IMR-90 (cell line): Measurements from ENCODE around the gene GALNT4. TPM values are rescaled to one million over a fixed set of nuclear protein-coding genes. Genes with fewer than 3 reads are reported as not detected.

ENCODE experiments used
- ATAC-seq: fragments of 200-7000 bp; cut with Tn5 transposase; 2 replicates; pipeline ENCODE4 v1.9.1; 2020; ENCODE audit warnings: low read depth, mild to moderate bottlenecking, moderate library complexity
- BruUV-seq: library from RNA; stranded (reverse); fragments of 400-500 nt; replicated peaks from 2 replicates; lab custom pipeline; 2021; lab: Mats Ljungman, UMichigan
- CTCF ChIA-PET: fragments of 300-600 bp; formaldehyde crosslinking; extraction: SDS; loops from one replicate; lab custom pipeline; 2021; ENCODE audit warnings: antibody characterized with exemption; lab: Yijun Ruan, JAX
- POLR2A ChIA-PET: fragments of 300-600 bp; sonication (Branson Sonifier 250); formaldehyde crosslinking; loops from one replicate; lab custom pipeline; 2022; ENCODE audit warnings: antibody characterized with exemption; ENCODE audit not compliant: unreplicated experiment; lab: Charles Lee
- DNase-seq: peaks from one replicate; pipeline ENCODE4 v3.0.0; 2013
- H2AFZ ChIP-seq: replicated peaks from 2 replicates; pipeline ENCODE3; 2013; ENCODE audit warnings: low read length, mild to moderate bottlenecking; ENCODE audit not compliant: poor library complexity
- H2AK5ac ChIP-seq: 2 replicates; pipeline ENCODE4 v1.6.1; 2013; ENCODE audit warnings: low read depth, low read length, inconsistent platforms
- H2AK9ac ChIP-seq: replicated peaks from 2 replicates; pipeline ENCODE3; 2013; ENCODE audit warnings: mild to moderate bottlenecking, low read depth, low read length, moderate library complexity; ENCODE audit not compliant: poor library complexity
- H2BK120ac ChIP-seq: 2 replicates; pipeline ENCODE4 v1.6.1; 2013; ENCODE audit warnings: low read depth, low read length, inconsistent platforms
- H2BK15ac ChIP-seq: 3 replicates; pipeline ENCODE4 v1.6.1; 2013; ENCODE audit warnings: low read depth, low read length, inconsistent platforms
- H2BK20ac ChIP-seq: 2 replicates; pipeline ENCODE4 v1.6.1; 2013; ENCODE audit warnings: low read depth, mild to moderate bottlenecking, inconsistent platforms, low read length, moderate library complexity
- H2BK5ac ChIP-seq: 2 replicates; pipeline ENCODE4 v1.6.1; 2013; ENCODE audit warnings: mild to moderate bottlenecking, low read depth, low read length, inconsistent platforms; ENCODE audit not compliant: poor library complexity, severe bottlenecking
- H3K14ac ChIP-seq: replicated peaks from 2 replicates; pipeline ENCODE4 v1.6.1; 2013; ENCODE audit warnings: low read depth, low read length, inconsistent platforms
- H3K18ac ChIP-seq: 2 replicates; pipeline ENCODE4 v1.6.1; 2013; ENCODE audit warnings: low read depth, low read length, control low read depth
- H3K23ac ChIP-seq: 2 replicates; pipeline ENCODE4 v1.6.1; 2013; ENCODE audit warnings: low read depth, low read length, inconsistent platforms
- H3K27ac ChIP-seq: 2 replicates; pipeline ENCODE4 v1.5.1; 2013; ENCODE audit warnings: mild to moderate bottlenecking, control low read depth, low read length; ENCODE audit not compliant: insufficient read depth
- H3K27me3 ChIP-seq: 2 replicates; pipeline ENCODE4 v1.6.1; 2013; ENCODE audit warnings: low read length; ENCODE audit not compliant: control insufficient read depth, insufficient read depth
- H3K36me3 ChIP-seq: 2 replicates; pipeline ENCODE4 v1.6.1; 2013; ENCODE audit warnings: low read length, mixed read lengths; ENCODE audit not compliant: control insufficient read depth, insufficient read depth
- H3K4ac ChIP-seq: 2 replicates; pipeline ENCODE4 v1.6.1; 2013; ENCODE audit warnings: low read depth, low read length, inconsistent platforms
- H3K4me1 ChIP-seq: 2 replicates; pipeline ENCODE4 v1.6.1; 2013; ENCODE audit warnings: low read length, mixed read lengths; ENCODE audit not compliant: control insufficient read depth, insufficient read depth
- H3K4me2 ChIP-seq: 2 replicates; pipeline ENCODE4 v1.6.1; 2013; ENCODE audit warnings: low read depth, mild to moderate bottlenecking, control low read depth, low read length, moderate library complexity
- H3K4me3 ChIP-seq: 2 replicates; pipeline ENCODE4 v1.5.1; 2013; ENCODE audit warnings: low read depth, mild to moderate bottlenecking, control low read depth, low read length, moderate library complexity; ENCODE audit not compliant: insufficient read depth
- H3K56ac ChIP-seq: 2 replicates; pipeline ENCODE4 v1.6.1; 2013; ENCODE audit warnings: low read length, inconsistent platforms; ENCODE audit not compliant: insufficient read depth; ENCODE audit errors: extremely low read depth
- H3K79me1 ChIP-seq, 2 experiments: 2 replicates each; pipeline ENCODE4 v1.6.1; 2013; ENCODE audit warnings: low read length in 2 of 2, inconsistent platforms in 1 of 2, low read depth in 1 of 2
- H3K9ac ChIP-seq: 2 replicates; pipeline ENCODE4 v1.6.1; 2013; ENCODE audit warnings: low read depth, low read length, control low read depth
- H3K9me1 ChIP-seq: 2 replicates; pipeline ENCODE4 v1.6.1; 2013; ENCODE audit warnings: low read length, inconsistent platforms; ENCODE audit not compliant: insufficient read depth
- H3K9me3 ChIP-seq: 2 replicates; pipeline ENCODE4 v1.6.1; 2013; ENCODE audit warnings: low read length; ENCODE audit not compliant: control insufficient read depth, insufficient read depth
- H4K20me1 ChIP-seq: 2 replicates; pipeline ENCODE4 v1.6.1; 2013; ENCODE audit warnings: low read length, inconsistent platforms; ENCODE audit not compliant: insufficient read depth
- H4K5ac ChIP-seq: 2 replicates; pipeline ENCODE4 v1.6.1; 2013; ENCODE audit warnings: mild to moderate bottlenecking, low read depth, low read length, control low read depth
- H4K8ac ChIP-seq, 2 experiments: 2 replicates each; pipeline ENCODE4 v1.6.1; 2013; ENCODE audit warnings: low read depth in 2 of 2, low read length in 2 of 2, control low read depth in 1 of 2, inconsistent platforms in 1 of 2
- H4K91ac ChIP-seq: 2 replicates; pipeline ENCODE4 v1.6.1; 2013; ENCODE audit warnings: low read depth, low read length, inconsistent platforms; ENCODE audit not compliant: insufficient read depth
- CEBPB ChIP-seq: IDR thresholded peaks from 2 replicates; pipeline ENCODE4 v1.6.1; 2012; ENCODE audit warnings: low read depth, low read length, improper control_type of control experiment
- CHD1 ChIP-seq: IDR thresholded peaks from 2 replicates; pipeline ENCODE4 v1.6.1; 2012; ENCODE audit warnings: low read depth, low read length, improper control_type of control experiment
- CTCF ChIP-seq: conservative IDR thresholded peaks from 2 replicates; pipeline ENCODE4 v1.5.1; 2012; ENCODE audit warnings: mild to moderate bottlenecking, low read depth, low read length, improper control_type of control experiment
- ELK1 ChIP-seq: fragments of 150-350 bp; IDR thresholded peaks from 2 replicates; pipeline ENCODE4 v1.6.1; 2016; ENCODE audit warnings: low read depth, mild to moderate bottlenecking, low read length, moderate library complexity, borderline replicate concordance
- MAFK ChIP-seq: IDR thresholded peaks from 2 replicates; pipeline ENCODE4 v1.6.1; 2012; ENCODE audit warnings: low read depth, low read length, improper control_type of control experiment
- MAZ ChIP-seq: IDR thresholded peaks from 2 replicates; pipeline ENCODE4 v1.6.1; 2012; ENCODE audit warnings: low read depth, mild to moderate bottlenecking, low read length, improper control_type of control experiment, moderate library complexity, borderline replicate concordance
- NFE2L2 ChIP-seq: fragments of 150-350 bp; IDR thresholded peaks from 2 replicates; pipeline ENCODE4 v1.6.1; 2016; ENCODE audit warnings: low read depth, mild to moderate bottlenecking, low read length
- RAD21 ChIP-seq: IDR thresholded peaks from 2 replicates; pipeline ENCODE4 v1.6.1; 2012; ENCODE audit warnings: low read length, improper control_type of control experiment
- RCOR1 ChIP-seq: IDR thresholded peaks from 2 replicates; pipeline ENCODE4 v1.6.1; 2012; ENCODE audit warnings: mild to moderate bottlenecking, low read length, improper control_type of control experiment; ENCODE audit not compliant: insufficient replicate concordance
- SMC3 ChIP-seq: fragments of 150-350 bp; IDR thresholded peaks from 2 replicates; pipeline ENCODE4 v1.6.1; 2016; ENCODE audit warnings: low read depth, mild to moderate bottlenecking, antibody characterized with exemption, low read length, moderate library complexity
- USF2 ChIP-seq: fragments of 150-350 bp; IDR thresholded peaks from 2 replicates; pipeline ENCODE4 v1.6.1; 2017; ENCODE audit warnings: mild to moderate bottlenecking, antibody characterized with exemption, low read length, low read depth
- dilution Hi-C: fragments of 300-500 bp; cut with HindIII; formaldehyde crosslinking; loops from one replicate; pipeline ENCODE4 v1.14.3; 2018; ENCODE audit warnings: low sequenced_read_pairs; ENCODE audit not compliant: unreplicated experiment
- in situ Hi-C: fragments of 300-500 bp; cut with MboI; formaldehyde crosslinking; loops from 3 replicates; pipeline ENCODE4 v1.14.3; 2019; ENCODE audit warnings: low sequenced_read_pairs, inconsistent platforms, mixed read lengths
- intact Hi-C: fragments of 100-400 bp; cut with micrococcal nuclease; formaldehyde crosslinking; loops from 2 replicates; pipeline ENCODE4 v1.10.0; 2022
- polyA plus RNA-seq, 3 experiments: library from polyadenylated mRNA; depleted of rRNA; stranded (reverse); fragments of >200 nt; gene quantifications; 2 replicates each; pipeline ENCODE4 v1.2.3, GENCODE V29; 2012; ENCODE audit warnings: low replicate concordance in 1 of 3
- total RNA-seq: library from RNA; depleted of rRNA; stranded (reverse); fragments of >200 nt; gene quantifications from 2 replicates; pipeline ENCODE4 v1.2.3, GENCODE V29; 2012

Gene GALNT4
- total and polyA plus RNA-seq, 2 of the 4 experiments (the other 2 are of a cell fraction): 2.6 to 9.0 TPM

- no peak overlapping the region for H3K4ac ChIP-seq
- H2BK5ac ChIP-seq: no peak overlapping the region
- CTCF ChIA-PET: no interaction called here
- intact Hi-C loops (no loop called here), dilution Hi-C loops (no loop called here), in situ Hi-C loops (loop anchor here (25.0 kb wide), 1 partner anchor 1364 kb away; the partner anchor contains the start of genes CEP290 and TMTC3)
- no peaks in the 10 kb centered on the region for H3K27me3 ChIP-seq
- no peak overlapping the region for H3K9ac ChIP-seq
- no peak overlapping the region for H4K8ac ChIP-seq
- H3K4me3 ChIP-seq: no peak overlapping the region
- no peak overlapping the region for H4K91ac ChIP-seq
- H3K79me1 ChIP-seq: peaks cover 4 to 7% of the 10 kb centered on the region in 2 experiments; a peak in 3 of 4 replicates
- H3K4me1 ChIP-seq: peaks cover 3% of the 10 kb centered on the region; the same call in 1 of the 2 replicates
- H4K20me1 ChIP-seq: no peaks in the 10 kb centered on the region
- no peak overlapping the region for H3K27ac ChIP-seq
- H2BK120ac ChIP-seq: no peak overlapping the region
- POLR2A ChIA-PET: no interaction called here
- TF ChIP-seq USF2 (no peak), NFE2L2 (no peak), RAD21 (no peak), MAFK (no peak), CHD1 (no peak), SMC3 (no peak), ELK1 (no peak), MAZ (no peak), CTCF (no peak), RCOR1 (no peak), CEBPB (no peak)
- H3K9me3 ChIP-seq: no peaks in the 10 kb centered on the region
- 0 out of 2 replicates have a peak, but pooled peaks cover 2% of the 10 kb centered on the region for H3K36me3 ChIP-seq
- no peak overlapping the region for H3K18ac ChIP-seq
- no peak overlapping the region for H3K4me2 ChIP-seq
- no peak overlapping the region for H2BK15ac ChIP-seq
- H2AFZ ChIP-seq: no peak overlapping the region
- H2AK5ac ChIP-seq: no peak overlapping the region
- no peak overlapping the region for H3K23ac ChIP-seq
- ATAC-seq (no peak), DNase-seq (no peak)
- H2BK20ac ChIP-seq: no peak overlapping the region
- H3K9me1 ChIP-seq: peaks cover 3% of the 10 kb centered on the region
- H3K14ac ChIP-seq: no peak overlapping the region
- H4K5ac ChIP-seq: no peak overlapping the region
- BruUV-seq: no TSS peak
- no peak overlapping the region for H2AK9ac ChIP-seq
- H3K56ac ChIP-seq: no peak overlapping the region
Observed at GRCh38 chr12:89501793-89502192, 22.8 kb downstream of the GALNT4 start.
